OCI-LY1 (cell line): ENCODE data around the gene ELMO3.

Experiments used
- EZH2 ChIP-seq: fragments of 200-600 bp; sonication (generic), shearing (Covaris generic); IDR thresholded peaks from 2 replicates; pipeline ENCODE4 v1.8.0; 2017; ENCODE audit warnings: borderline replicate concordance, mixed run types, mild to moderate bottlenecking, antibody characterized with exemption, low read length, moderate library complexity, mixed read lengths
- TF ChIP-seq, protein P1 (sequence below): fragments of 200-600 bp; sonication (generic), shearing (Covaris generic); IDR thresholded peaks from 2 replicates; pipeline ENCODE4 v1.5.1; 2017; ENCODE audit warnings: mild to moderate bottlenecking, antibody characterized with exemption, low read length, moderate library complexity, mixed read lengths

DNA sequence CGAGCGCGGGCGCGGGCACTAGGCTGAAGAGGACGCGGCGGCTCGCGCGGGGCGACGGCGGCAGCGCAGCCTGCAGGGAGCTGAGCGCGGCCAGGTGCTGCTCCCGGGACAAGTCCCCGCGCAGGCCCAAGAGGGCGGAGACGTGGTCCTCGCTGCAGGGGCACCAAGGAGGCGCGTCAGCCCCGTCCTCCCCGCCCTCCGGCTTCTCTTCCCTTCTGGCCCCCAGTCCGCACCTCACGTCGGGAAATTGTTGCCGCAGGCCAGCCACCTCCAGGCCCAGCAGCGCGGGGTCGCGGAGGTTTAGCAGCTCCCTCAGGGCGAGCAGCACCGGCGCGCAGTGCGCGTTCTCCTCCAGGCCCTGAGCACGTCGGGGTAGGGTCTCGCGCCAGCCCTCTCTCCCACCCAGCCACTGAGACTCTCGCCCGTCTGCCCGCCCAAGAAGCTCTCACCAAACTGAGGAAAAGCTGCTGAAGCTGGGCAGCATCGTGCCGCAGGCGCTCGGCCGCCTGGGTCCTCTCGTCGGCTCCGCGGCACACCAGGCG, 14.4 kb upstream of the ELMO3 start:
- TF ChIP-seq, protein P1, sequence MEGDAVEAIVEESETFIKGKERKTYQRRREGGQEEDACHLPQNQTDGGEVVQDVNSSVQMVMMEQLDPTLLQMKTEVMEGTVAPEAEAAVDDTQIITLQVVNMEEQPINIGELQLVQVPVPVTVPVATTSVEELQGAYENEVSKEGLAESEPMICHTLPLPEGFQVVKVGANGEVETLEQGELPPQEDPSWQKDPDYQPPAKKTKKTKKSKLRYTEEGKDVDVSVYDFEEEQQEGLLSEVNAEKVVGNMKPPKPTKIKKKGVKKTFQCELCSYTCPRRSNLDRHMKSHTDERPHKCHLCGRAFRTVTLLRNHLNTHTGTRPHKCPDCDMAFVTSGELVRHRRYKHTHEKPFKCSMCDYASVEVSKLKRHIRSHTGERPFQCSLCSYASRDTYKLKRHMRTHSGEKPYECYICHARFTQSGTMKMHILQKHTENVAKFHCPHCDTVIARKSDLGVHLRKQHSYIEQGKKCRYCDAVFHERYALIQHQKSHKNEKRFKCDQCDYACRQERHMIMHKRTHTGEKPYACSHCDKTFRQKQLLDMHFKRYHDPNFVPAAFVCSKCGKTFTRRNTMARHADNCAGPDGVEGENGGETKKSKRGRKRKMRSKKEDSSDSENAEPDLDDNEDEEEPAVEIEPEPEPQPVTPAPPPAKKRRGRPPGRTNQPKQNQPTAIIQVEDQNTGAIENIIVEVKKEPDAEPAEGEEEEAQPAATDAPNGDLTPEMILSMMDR = no peak
- TF ChIP-seq EZH2 = no peak
